Lower leg skin (tissue), 4 donors: ENCODE measurements around the gene USP3. TPM values are rescaled to one million over a fixed set of nuclear protein-coding genes. Genes with fewer than 3 reads are reported as not detected.

ENCODE experiments used
- DNase-seq, 2 donors: peaks; one replicate each; pipeline ENCODE4 v3.0.0-alpha.2; 2019; ENCODE audit warnings: low spot score in 2 of 2
- H3K4me3 ChIP-seq: fragments of 200-600 bp; sonication (generic); 2 replicates; pipeline ENCODE4 v1.5.1; 2017; ENCODE audit warnings: mild to moderate bottlenecking, low read depth; ENCODE audit not compliant: poor library complexity, severe bottlenecking
- CTCF ChIP-seq, 3 donors: fragments of 450-650 bp; IDR thresholded peaks; one replicate each; pipeline ENCODE4 v1.5.1; 2016; ENCODE audit warnings: antibody characterized with exemption in 3 of 3, mild to moderate bottlenecking in 3 of 3, moderate library complexity in 2 of 3
- POLR2A ChIP-seq, 2 donors: fragments of 450-650 bp; IDR thresholded peaks; one replicate each; pipeline ENCODE4 v1.6.1; 2016 to 2017; ENCODE audit warnings: antibody characterized with exemption in 2 of 2, mild to moderate bottlenecking in 1 of 2, moderate library complexity in 1 of 2
- WGBS, 2 donors: methylation state at CpG; one replicate each; pipeline ENCODE4 v1.1.5; 2018; 5-methylcytosine and 5-hydroxymethylcytosine counted together
- intact Hi-C: fragments of 100-400 bp; cut with DNase I; formaldehyde crosslinking; loops from one replicate; pipeline ENCODE4 v1.15.0; 2023; ENCODE audit warnings: low total_unique reads
- total RNA-seq, 4 donors: library from RNA; depleted of rRNA; stranded (reverse); fragments of >200 nt; gene quantifications; one replicate each; pipeline ENCODE4 v1.1.0, GENCODE V29; 2016

The USP3 gene
- total RNA-seq, 4 donors from 2014 or later: 43.9 to 66.5 (median 55.0) TPM

- 95 to 98% methylated on average over 5 of the region's 5 CpGs for WGBS, 2 donors
- no peak for DNase-seq
- TF ChIP-seq CTCF (IDR thresholded peaks at IDR 0.05): no peak
- no peak for TF ChIP-seq POLR2A (IDR thresholded peaks at IDR 0.05)
- no peak overlapping the region for H3K4me3 ChIP-seq
- intact Hi-C loops: no loop called here
Measured at GRCh38 chr15:63559753-63560152, 55.4 kb downstream of the USP3 start.

GRCh38 chr15:63560741-63561448 is 56.5 kb downstream of the USP3 start:
- WGBS, 2 donors: 90 to 91% methylated on average over 6 of the region's 6 CpGs
- DNase-seq: no peak
- TF ChIP-seq POLR2A (IDR thresholded peaks at IDR 0.05) (no peak), CTCF (IDR thresholded peaks at IDR 0.05) (no peak)
- intact Hi-C loops: no loop called here
- no peak overlapping the region for H3K4me3 ChIP-seq

GRCh38 chr15:63564093-63564492 is 59.7 kb downstream of the USP3 start:
- 34 to 89% methylated on average over 3 of the region's 3 CpGs for WGBS, 2 donors
- no peak for TF ChIP-seq POLR2A (IDR thresholded peaks at IDR 0.05)
- no peak for TF ChIP-seq CTCF (IDR thresholded peaks at IDR 0.05)
- intact Hi-C loops: no loop called here
- H3K4me3 ChIP-seq: no peak overlapping the region
- no peak for DNase-seq

GRCh38 chr15:63565536-63566186 is 61.3 kb downstream of the USP3 start:
- no peak overlapping the region for H3K4me3 ChIP-seq
- intact Hi-C loops: no loop called here
- WGBS, 2 donors: 83 to 95% methylated on average over 2 of the region's 2 CpGs
- no peak for TF ChIP-seq CTCF (IDR thresholded peaks at IDR 0.05)
- TF ChIP-seq POLR2A (IDR thresholded peaks at IDR 0.05): no peak
- no peak for DNase-seq

- intact Hi-C loops: no loop called here
Measured at GRCh38 chr15:63572749-63573464, 68.5 kb downstream of the USP3 start.

More at GRCh38 chr15:63572749-63573464, 68.5 kb downstream of the USP3 start:
- no peak overlapping the region for H3K4me3 ChIP-seq
- no peak for DNase-seq
- 90 to 92% methylated on average over 7 of the region's 7 CpGs for WGBS, 2 donors
- TF ChIP-seq POLR2A (IDR thresholded peaks at IDR 0.05): no peak
- TF ChIP-seq CTCF (IDR thresholded peaks at IDR 0.05): no peak
